Brain pericyte (primary cell): ENCODE results near the gene RASGRF2.

Source experiments
- DNase-seq: peaks from one replicate; pipeline ENCODE4 v3.0.0-alpha.2; 2012; ENCODE audit warnings: low read depth, low spot score

The RASGRF2 gene

DNA sequence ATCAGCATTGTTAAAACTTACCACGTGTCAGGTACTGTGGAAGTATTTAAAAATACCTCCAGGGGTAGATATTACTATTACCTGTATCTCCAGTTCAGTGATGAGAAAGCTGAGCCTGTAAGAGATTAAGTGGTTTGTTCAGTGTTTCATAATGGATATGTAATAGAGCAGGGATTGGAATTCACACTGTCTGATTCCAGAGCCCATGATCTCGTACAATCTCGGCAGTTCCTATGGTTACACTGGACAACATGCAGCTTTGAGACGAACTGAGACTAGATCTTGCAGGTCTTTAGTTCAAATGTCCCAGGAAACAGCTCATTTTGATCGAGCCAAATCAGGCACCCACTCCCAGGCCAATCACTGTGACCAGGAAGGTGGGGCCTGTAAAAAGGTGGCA lies 8.8 kb upstream of the RASGRF2 start:
- no peak for DNase-seq

DNA sequence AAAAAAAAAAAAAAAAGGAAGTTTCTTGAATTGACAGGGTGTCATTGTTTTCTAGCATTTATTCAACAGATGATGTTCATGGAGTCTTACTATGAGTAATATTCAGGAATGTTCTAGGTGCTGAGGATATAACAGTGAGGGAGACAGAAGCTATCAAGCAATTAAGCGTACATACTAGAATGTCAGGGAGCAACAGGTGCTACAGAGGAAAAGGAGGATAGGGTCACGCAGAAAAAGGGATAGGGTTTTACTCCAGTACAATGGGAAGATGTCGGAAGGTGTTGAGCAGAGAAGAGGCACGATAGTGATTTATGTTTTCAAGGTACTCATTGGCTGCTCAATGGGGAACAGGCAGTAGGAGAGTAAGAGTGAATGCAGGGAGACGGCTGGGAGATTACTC lies 6.6 kb upstream of the RASGRF2 start:
- DNase-seq = no peak

DNA sequence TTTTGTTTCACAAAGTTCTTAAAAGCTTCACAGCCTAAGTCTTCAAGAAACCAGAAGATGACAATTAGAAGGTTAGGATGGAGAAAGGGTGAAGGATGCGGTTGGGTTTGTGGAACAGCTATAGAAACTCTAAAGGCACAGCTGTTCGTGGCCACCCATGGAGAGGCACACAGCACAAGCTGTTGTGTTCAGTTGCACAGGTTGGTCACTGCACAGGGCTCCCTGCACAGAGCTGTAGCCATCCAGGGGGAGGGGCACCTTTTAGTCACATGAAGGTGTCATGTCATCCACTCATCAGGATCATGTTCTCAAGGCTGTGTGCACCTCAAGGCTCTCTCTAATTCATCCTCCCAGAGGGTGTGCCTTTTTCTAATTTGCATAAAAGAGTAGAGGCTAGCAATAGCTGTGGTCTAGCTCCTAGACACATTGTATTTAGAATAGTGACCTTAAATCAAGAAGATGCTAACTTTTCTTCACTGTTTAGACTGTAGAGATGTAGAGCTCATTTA lies 5.0 kb upstream of the RASGRF2 start:
- no peak for DNase-seq

DNA sequence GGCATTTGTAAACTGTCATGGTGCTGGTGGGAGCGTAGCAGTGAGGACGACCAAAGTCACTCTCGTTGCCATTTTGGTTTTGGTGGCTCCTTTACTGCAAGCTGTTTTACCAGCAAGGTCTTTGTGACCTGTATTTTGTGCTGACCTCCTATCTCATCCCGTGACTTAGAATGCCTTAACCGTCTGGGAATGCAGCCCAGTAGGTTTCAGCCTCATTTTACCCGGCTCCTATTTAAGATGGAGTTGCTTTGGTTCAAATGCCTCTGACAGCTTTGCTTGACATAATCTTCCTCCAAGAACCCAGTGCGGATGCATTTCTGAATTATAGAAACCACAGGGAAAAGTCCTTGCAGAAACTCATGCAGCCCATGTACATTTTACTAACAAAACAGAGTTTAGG lies 3.9 kb upstream of the RASGRF2 start:
- no peak for DNase-seq

DNA sequence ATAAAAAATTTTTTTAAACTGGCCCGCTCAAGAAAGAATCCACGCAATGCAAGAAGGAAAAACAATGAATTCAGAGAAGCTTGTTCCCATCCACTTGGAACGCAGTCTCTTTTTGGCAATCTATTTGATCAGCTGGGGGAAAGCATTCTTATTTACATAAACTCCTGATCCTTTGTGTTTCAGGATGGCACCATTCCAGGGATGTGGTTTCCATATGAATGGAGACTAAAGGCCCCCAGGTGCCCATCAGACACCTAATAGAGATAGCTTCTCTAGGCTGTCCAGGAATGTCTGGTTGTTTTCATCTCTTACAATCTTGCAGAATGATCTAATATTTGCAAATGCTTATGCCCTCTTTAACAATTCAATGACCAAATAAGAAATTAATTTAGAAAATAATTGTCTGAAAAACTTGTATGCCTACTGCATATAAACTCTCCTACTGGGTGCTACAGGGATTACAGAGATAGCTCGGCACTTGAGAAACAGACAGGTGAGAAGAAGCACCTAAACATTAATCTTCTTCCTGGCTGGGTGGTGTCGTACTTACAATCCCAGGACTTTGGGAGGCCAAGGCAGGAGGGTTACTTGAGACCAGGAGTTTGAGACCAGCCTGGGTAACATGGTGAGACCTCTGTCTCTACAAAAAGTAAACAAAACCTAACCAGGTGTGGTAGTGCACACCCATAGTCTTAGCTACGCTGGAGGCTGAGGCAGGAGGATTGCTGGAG lies 3.0 kb upstream of the RASGRF2 start:
- no peak for DNase-seq

DNA sequence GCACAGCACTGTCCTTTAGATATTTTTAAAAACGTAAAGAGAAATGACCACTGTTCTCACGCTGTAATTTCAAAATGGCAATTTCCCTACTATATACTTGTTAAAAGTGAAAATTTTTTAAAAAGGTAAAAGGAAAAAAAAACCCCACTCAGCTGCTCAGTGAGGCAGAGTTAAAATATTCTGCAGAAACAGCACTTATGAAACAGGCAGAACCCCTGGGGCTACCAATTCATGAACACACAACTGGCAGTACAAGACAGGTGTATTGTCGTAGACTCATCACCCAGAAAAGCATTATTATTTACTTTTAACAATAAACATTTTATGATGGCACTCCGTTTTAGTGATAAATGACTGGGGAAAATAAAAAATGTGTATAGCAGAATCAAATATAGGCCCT lies 1.5 kb upstream of the RASGRF2 start:
- DNase-seq = no peak

DNA sequence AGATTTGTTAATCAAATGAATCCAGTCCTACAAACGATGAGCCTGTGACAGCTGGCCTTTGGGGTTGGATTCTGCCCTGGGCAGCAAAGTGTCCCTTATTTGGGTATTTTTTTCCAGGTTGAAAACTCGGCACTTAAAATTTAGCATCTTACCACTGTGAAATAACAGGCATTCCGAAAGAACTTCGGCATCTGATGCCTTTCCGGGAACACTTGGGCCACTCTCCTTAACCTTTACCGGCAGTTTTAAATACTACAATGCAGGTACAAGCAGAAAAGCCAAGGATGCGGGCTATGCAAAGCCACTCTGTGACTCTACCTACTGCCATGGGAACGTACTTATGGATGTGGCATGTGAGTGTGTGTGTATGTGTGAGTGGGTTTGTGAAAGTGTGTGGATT lies 1.0 kb upstream of the RASGRF2 start:
- no peak for DNase-seq

DNA sequence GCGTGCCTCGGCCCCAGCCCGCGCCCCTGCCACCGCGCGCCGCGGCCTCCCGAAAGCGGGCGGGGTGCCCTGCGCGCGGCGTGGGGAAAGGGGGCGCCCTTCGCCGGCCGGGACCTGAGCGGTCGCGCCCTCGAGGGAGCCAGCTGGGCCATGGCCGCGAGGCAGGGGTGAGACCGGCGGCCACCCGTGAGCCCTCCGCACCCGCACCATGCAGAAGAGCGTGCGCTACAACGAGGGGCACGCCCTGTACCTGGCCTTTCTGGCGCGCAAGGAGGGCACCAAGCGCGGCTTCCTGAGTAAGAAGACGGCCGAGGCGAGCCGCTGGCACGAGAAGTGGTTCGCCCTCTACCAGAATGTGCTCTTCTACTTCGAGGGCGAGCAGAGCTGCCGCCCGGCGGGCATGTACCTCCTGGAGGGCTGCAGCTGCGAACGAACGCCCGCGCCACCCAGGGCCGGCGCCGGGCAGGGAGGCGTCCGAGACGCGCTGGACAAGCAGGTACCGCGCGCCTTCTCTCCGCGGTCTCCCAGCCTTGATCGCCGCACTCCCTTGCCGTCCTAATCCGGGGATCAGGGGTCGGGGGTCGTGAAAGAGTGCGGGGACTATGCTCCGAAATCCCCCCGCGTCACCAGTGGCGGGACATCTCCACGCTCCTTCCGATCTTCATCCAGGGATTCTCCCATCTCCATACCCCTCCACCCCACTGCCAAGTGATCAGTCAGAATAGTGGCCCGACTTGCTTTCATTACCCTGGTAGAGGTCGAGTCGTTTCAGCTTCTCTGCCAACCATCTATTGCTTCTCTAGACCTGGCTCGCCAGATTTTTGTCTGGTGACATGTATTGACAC lies 590 bp downstream of the RASGRF2 start:
- no peak for DNase-seq

DNA sequence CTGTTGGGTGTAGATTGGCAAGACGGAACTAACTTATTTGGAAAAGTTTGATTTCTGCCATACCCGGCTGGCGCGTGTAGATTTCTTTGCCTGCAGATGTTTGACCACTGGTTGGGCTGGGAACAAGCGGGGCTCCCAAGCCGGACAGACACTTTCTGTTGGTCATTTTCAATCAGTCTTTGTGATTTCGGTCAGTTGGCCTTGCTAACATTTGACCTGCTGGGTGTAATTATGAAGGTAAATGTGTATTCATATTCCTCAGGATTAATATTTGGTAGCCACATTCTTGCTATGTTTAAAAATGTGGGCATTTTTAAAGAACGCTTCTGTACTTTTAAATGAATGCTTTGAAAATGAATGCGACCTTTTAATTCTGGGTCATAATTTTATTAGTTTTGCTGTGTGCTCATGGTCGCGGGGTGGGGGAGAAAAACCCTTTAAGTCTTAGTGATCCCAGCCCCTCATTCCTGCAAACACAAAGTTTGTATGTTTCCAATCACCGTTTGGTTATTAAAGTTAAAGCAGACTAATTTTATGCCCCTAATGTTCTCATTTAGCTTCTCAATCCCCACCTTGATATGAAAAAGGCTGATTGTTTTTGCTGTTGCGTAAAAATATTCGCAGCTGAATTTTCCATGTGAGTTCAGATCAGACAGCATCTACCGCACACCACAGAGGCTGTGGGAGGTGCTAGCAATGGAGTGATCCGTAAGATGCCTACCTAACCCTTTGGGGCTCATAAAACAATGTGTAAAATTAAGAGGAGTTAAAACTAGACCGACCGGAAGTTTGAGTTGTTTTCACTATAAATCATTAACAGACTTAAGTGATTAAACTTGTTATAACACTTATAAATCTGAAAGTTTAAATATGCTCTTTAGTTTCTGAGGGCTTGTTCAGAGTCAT lies 1.5 kb downstream of the RASGRF2 start:
- DNase-seq = no peak

DNA sequence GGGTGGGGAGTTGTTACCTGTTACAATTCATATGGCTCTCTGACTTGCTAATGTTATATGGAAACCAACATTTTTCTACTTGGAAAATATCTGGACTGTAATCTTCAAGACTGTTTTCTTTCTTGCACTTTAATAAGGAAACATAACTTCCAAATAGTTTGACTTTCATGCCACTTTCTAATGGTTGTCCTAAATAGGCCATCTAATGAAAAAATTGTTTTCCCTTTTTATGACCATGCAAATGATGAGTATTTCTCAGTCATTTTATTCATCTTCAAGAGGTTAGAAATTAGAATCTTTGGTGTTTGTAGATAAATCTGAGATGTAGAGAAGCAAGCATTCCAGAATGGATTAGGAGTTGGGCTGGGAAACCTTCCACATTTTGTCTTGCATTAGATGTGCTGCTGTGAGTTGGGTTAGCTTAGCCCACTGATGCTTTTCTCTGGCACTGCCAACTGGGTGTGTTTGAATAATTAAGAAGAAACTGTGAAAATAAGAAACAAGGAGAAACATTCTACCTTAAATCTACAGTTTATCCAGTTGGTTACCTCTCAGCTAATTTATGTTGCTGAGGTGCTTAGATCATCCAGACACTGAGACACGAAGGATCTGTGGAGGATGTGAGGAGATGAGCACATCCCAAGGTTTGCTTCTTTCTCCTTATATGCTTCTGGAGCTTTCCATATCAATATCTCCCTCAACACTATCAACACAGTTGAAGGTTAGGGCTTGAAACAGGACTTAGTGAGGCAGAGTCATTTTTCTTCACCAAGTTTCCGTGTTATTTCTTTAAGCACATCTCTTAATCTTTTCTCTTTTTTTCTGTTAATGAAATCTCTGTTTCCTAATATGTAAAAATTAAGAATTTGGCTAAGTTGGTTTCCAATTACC lies 2.7 kb downstream of the RASGRF2 start:
- DNase-seq = no peak

DNA sequence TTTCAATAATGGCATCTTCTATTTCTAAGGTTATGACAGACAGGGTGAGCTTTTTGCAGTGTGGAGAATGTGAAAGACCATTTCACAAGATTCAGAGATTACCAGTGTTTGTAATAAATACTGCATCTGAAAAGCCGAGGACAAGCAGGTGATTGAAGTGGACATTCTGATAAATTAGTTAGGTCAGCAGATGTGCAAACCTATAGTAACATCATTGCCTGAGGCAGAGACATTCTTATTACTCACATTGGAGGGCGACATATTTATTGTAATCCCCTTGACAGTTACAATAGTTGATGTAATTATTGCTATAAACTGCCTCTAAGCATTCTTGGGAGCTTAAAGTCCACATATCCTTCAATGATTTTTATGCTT lies 3.3 kb downstream of the RASGRF2 start:
- DNase-seq = no peak

DNA sequence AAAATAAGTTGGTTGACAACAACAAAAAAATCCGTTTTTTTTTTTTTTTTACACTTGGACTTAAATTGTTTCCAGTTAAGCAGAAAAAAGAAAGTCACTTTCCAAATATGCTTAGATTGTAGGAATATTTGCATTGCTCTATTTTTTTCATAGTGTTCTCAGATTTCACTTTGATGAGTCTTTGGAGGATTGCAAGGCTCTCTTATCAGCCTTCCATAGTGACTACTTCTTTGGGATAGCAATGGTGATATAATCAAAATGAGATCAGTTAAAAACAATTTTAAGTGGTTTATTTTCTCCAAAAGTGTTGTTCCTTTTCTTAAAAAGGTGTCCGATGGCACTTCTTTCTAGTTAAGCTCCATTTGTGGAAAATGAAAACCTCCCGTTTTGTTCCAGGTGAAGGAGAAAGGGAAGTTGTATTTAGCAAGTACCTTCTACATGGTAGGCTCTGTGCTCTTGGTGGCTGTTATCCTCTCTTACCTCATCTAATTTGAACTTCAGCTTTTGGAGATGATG lies 3.9 kb downstream of the RASGRF2 start:
- no peak for DNase-seq

DNA sequence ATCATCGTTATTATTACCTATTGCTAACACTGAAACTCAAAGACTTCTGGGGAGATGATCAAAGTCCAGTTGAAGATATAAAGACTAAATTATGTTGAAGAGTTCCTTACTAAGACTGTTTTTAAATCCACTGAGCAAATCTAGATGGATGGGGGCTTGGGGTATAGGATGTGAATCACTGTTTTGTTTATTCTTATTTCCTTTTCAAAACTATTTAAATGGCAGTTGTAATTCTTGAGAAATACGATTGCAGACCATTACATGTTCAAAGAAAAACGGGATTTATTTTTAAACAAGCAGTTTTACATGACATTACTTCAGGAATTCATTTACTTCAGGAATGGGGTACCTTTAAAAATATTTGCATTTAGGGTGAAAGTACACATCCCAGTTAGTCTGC lies 4.3 kb downstream of the RASGRF2 start:
- DNase-seq = no peak

DNA sequence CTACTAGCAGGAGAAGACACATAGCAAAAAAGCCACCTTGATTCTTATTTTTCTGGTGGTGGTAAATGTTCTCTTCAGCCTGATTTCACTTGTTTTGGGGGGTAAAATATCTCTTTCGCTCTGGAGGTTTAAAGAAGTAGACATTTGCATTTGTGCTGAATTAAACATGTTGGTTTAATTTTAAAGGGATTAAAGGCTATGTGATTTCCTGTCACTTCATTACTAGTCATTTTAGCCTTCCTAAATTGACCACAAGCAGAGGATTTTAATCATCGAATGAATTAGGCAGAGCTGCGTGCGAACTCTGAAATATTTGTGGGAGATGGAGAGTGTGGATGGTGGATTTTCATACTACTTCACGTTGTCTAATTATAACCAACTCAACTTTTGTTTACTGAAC lies 4.8 kb downstream of the RASGRF2 start:
- no peak for DNase-seq

DNA sequence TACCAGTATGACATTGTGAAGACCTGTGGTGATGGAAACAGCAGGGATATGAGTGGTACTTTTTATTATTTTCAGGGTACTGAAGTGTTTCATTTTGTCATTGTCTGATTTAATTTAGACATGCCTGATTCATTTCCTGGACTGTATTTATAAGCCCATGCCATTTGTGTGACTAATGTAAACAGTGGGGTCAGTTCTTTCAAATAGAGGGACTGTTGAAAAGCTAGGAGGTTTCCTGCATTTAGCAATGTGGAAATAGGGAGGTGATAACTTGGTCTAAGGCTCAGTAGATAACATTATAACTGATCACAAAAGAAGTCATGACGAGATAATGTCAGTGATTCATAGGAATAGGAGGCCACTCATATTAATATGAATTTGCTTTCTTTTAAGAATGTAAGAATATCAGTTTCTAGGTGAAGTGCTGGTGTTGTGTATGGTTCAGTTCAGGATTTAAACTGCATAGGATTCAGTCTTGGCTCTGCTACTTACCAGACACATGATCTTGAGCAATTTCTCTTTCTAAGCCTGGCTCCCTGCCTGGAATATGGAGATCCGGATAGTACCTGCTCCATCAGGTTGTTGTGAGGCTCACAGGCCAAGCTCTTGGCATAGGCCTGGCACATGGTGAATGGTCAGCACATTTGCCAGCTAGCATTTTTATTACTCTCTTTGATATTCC lies 7.5 kb downstream of the RASGRF2 start:
- no peak for DNase-seq

DNA sequence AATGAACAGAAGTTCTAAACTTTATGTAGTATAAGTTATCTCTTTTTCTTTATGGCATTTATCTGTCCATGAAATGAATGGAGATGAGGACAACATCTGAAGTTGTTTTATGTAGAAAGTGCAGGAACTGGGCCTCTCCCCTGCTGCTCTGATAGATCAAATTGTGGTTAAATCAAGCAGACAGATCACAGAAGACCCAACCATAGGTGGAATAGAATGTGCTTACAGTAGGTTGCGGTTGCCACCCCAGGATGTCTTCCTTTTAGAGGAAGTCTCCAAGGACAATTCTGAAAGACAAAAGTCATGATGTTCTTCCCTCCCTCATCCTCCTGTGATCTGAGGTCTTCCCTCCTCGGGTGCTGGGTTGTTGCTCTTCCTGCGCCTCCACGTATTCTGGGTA lies 12.9 kb downstream of the RASGRF2 start:
- DNase-seq = no peak

DNA sequence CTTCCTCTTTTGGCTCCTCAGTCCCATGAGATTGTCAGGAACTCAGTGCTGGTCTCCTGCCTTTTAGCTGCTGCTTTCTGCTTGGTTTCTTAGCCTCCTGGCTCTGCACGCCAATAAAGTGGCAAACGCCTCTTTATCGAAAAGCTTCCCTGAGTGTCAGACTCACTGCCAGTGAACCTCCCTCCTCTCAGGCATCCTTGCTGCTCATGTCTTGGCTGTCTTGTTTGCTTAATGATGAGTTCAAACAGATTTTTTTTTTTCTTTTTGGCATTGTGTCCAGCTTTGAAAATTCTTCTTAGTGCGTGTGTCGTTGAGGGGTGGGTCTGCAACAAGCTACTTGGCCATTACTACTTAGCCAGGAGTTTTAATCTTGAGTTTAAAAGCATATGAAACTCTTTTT lies 14.9 kb downstream of the RASGRF2 start:
- DNase-seq = no peak

DNA sequence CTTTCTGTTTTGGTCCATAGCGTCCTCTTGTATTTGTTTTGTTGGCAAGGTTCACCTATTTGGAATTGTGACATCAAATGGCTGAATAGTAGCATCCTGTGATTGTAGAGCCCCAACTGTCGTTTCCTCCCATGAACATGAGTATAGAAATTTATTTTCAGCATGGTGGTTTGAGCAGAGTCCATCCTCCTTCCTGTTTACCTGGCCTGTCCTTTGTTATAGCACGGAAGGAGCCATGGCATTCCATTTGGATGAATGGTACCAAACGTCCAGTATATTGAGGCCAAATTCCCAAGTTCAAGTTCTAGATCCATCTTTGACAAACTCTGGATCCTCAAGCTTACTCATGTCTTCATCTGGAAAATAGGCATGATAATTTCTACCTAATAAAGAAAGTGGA lies 16.8 kb downstream of the RASGRF2 start:
- DNase-seq = no peak

DNA sequence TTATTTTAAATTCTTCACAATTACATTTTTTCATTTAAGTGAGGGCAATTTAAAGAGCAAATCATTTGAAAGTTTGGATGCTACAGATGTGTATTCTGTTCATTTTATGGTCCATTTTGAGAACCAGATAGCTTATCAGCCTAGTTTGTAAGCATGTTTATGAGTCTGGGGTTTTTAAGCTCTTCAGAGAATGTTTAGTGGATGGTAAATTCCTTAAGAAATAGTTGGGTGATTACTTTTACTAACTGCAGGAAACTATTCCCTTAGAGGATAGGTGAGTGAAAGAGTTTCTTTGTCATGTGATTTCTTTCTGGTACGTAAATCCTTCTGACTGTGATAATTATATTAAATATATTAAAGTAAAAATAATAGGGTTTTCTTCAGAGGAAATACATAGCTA lies 17.6 kb downstream of the RASGRF2 start:
- no peak for DNase-seq

DNA sequence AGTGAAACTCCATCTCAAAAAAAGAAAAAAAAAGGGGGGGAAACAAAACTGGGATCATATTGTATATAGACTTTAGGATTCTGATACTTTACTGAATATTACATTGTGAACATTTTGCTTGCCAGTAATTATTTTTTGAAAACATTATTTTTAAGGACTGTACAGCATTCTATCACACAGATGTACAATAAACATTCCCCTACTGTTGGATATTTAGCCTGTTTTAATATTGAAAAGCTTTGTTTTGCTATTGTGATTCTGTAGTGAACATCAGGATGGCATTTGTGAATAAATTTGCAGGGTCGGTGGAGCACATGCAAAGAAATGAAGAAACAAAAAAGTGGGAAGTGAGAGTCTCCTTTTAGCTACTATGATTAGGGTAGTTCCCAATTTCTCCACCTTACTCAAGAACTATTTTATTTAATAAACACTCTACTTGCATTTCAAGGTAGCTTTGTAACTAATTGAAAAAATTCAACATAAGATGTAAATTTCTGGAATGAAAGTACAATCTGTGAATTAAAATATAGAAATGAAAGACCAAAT lies 18.7 kb downstream of the RASGRF2 start:
- DNase-seq = no peak
